ENCODE measurements around the gene CCDC85C.

GRCh38 chr14:99511421-99512109 lies 92.4 kb downstream of the CCDC85C start:
- TF ChIP-seq ARNT (IDR thresholded peaks at IDR 0.05) (no peak), TARDBP (IDR thresholded peaks at IDR 0.05) (no peak)

Data from HEK293T (cell line).